ENCODE measurements around the gene FBLL1.
"Not testable (repeated sequence)": the region's sequence is repeated elsewhere in the genome, so short reads cannot be mapped to it uniquely, and the experiment has no call there.

Gene FBLL1

DNA sequence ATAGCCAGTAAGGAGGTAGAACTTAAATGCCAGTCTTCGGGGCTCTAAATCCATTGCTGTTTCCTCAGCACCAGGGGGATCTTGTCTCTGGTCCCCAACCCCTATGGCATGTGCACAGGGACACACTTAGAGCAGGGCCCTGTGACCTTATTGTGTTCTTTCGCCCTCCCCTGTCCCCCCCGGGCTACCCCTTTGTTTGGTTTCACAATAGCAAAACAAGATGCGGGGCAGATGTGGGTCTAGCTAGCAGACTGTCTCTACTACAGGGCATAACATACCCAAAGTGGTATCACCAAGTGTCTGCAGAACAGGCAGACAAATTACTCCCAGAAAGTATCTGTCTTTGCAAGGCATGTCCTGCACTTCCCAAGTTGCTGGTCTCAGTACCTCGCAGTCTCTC, 2.1 kb downstream of the FBLL1 start:
- Mint-ChIP-seq H3K9me3 (no peaks in the 10 kb centered on the region), H3K27me3 (peaks cover 49% of the 10 kb centered on the region), H3K36me3 (ENCODE audit: low read depth) (no peaks in the 10 kb centered on the region), H3K4me1 (ENCODE audit: low read depth) (peaks cover 13% of the 10 kb centered on the region), H3K4me3 (no peak overlapping the region), H3K27ac (no peak overlapping the region)

DNA sequence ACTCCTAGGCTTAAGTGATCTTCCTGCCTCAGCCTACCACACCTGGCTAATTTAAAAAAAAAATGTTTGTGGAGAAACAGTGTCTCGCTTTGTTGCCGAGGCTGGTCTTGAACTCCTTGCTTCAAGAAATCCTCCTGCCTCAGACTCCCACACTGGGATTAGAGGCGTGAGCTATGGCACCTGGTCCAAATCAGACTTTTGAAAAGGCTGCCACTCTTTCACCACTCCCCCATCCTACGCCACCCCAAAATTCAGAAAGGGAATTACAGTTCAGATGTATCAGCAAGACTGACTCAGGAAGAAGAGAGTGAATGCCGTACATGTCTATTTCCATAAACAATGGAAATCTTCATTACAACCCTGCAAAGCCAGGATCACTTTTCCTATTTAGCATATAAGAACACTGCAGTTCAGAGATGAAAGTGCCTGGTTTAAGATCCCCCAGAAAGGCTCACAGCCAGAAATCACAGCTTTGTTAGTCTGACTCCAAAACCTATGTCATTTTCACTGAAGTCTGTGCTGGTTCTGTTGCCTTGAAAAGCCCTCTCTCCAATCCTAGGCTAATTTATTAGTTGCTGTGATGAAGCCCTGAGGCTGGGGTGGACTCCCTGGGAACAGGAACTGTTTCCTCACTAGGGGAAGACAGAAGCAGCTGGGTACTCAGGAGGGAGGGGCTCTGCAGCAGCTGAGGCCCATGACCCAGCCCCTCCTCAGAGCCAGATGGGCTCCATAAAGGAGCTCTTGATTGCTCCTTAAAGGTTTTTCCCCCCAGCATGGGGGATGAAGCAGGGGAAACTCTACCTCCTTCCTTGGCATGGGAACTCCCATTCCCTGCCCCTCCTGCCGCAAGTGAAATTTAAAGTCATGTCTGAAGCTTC, 3.1 kb downstream of the FBLL1 start:
- Mint-ChIP-seq H3K27me3 (peaks cover 49% of the 10 kb centered on the region), H3K9me3 (no peaks in the 10 kb centered on the region), H3K27ac (no peak overlapping the region), H3K4me1 (ENCODE audit: low read depth) (peaks cover 13% of the 10 kb centered on the region), H3K4me3 (no peak overlapping the region), H3K36me3 (ENCODE audit: low read depth) (no peaks in the 10 kb centered on the region)

DNA sequence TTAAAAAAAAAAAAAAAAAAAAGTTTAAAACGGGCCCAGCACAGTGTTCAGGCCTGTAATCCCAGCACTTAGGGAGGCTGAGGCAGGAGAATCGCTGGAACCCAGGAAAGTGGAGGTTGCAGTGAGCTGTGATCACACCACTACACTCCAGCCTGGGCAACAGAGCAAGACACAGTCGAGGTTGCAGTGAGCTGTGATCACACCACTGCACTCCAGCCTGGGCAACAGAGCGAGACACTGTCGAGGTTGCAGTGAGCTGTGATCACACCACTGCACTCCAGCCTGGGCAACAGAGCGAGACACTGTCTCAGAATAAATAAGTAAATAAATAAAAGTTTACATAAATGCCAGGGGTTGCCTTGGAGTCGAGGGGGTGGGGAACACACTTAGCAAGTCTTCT, 5.2 kb downstream of the FBLL1 start:
- H3K36me3 Mint-ChIP-seq (ENCODE audit: low read depth); H3K27ac Mint-ChIP-seq; H3K4me3 Mint-ChIP-seq; H3K9me3 Mint-ChIP-seq; H3K4me1 Mint-ChIP-seq (ENCODE audit: low read depth): not testable (repeated sequence)
- H3K27me3 Mint-ChIP-seq, result peaks cover 34% of the 10 kb centered on the region

GRCh38 chr5:168537176-168537575, 8.1 kb downstream of the FBLL1 start:
- peaks cover 10% of the 10 kb centered on the region for H3K27me3 Mint-ChIP-seq
- H3K36me3 Mint-ChIP-seq (ENCODE audit: low read depth), result no peaks in the 10 kb centered on the region
- no peaks in the 10 kb centered on the region for H3K4me1 Mint-ChIP-seq (ENCODE audit: low read depth)
- H3K4me3 Mint-ChIP-seq, result no peak overlapping the region
- no peak overlapping the region for H3K27ac Mint-ChIP-seq
- no peaks in the 10 kb centered on the region for H3K9me3 Mint-ChIP-seq

- Mint-ChIP-seq H3K4me1 (ENCODE audit: low read depth) (no peaks in the 10 kb centered on the region), H3K4me3 (no peak overlapping the region), H3K9me3 (peaks cover 3% of the 10 kb centered on the region), H3K27ac (no peak overlapping the region), H3K36me3 (ENCODE audit: low read depth) (peaks cover 78% of the 10 kb centered on the region), H3K27me3 (no peaks in the 10 kb centered on the region)
Observed at GRCh38 chr5:168549554-168549953, 20.4 kb downstream of the FBLL1 start.

DNA sequence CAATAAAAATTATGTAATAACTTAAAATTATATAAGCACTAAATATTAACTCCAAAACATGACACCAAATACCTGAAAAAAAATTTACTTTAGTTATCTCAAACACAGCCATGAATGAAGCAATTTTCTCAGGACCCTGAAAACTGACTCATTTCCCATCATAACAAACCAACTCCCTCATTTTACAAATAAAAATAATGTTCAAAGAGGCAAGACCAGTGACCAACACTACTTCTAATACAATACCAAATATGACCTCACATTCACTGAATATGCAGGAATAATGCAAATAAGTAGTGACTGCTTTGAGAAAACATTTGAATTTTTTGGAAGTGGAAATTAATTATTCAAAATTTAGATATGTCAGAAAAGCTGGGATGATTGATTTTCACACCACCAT, 21.6 kb downstream of the FBLL1 start:
- Mint-ChIP-seq H3K27me3 (no peaks in the 10 kb centered on the region), H3K36me3 (ENCODE audit: low read depth) (peaks cover 77% of the 10 kb centered on the region), H3K9me3 (peaks cover 3% of the 10 kb centered on the region), H3K27ac (no peak overlapping the region), H3K4me3 (no peak overlapping the region), H3K4me1 (ENCODE audit: low read depth) (no peaks in the 10 kb centered on the region)

GRCh38 chr5:168552146-168552545, 23.0 kb downstream of the FBLL1 start:
- no peaks in the 10 kb centered on the region for H3K27me3 Mint-ChIP-seq
- peaks cover 3% of the 10 kb centered on the region for H3K9me3 Mint-ChIP-seq
- H3K36me3 Mint-ChIP-seq (ENCODE audit: low read depth), result peaks cover 86% of the 10 kb centered on the region
- no peak overlapping the region for H3K4me3 Mint-ChIP-seq
- H3K27ac Mint-ChIP-seq, result no peak overlapping the region
- no peaks in the 10 kb centered on the region for H3K4me1 Mint-ChIP-seq (ENCODE audit: low read depth)

GRCh38 chr5:168553377-168554130, 24.4 kb downstream of the FBLL1 start:
- H3K27ac Mint-ChIP-seq, result no peak overlapping the region
- no peak overlapping the region for H3K4me3 Mint-ChIP-seq

GRCh38 chr5:168557389-168557788, 28.3 kb downstream of the FBLL1 start:
- no peaks in the 10 kb centered on the region for H3K4me1 Mint-ChIP-seq (ENCODE audit: low read depth)
- no peaks in the 10 kb centered on the region for H3K27me3 Mint-ChIP-seq
- H3K4me3 Mint-ChIP-seq, result no peak overlapping the region
- no peaks in the 10 kb centered on the region for H3K9me3 Mint-ChIP-seq
- no peak overlapping the region for H3K27ac Mint-ChIP-seq
- peaks cover 90% of the 10 kb centered on the region for H3K36me3 Mint-ChIP-seq (ENCODE audit: low read depth)

More at GRCh38 chr5:168553377-168554130, 24.4 kb downstream of the FBLL1 start:
- H3K36me3 Mint-ChIP-seq (ENCODE audit: low read depth), result peaks cover 84% of the 10 kb centered on the region
- no peaks in the 10 kb centered on the region for H3K4me1 Mint-ChIP-seq (ENCODE audit: low read depth)
- H3K9me3 Mint-ChIP-seq, result no peaks in the 10 kb centered on the region
- no peaks in the 10 kb centered on the region for H3K27me3 Mint-ChIP-seq

DNA sequence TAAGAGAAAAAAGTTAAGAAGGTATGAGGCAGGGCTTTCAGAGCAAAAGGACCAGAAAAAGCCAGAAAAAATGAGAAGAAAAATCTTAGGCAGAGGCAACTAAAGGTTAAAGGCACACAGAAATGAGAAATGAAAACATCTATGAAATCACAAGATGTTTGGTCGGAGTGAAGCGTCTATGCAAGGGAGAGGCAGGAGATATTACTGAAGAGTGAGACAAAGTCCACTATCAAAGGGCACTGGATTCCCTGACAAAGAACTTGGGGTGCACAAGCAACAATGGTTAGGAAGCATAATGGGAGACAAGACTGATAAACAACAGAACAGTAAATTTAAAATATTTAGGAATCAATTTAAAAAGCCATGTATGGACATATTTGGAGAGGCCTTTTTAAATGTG, 33.2 kb downstream of the FBLL1 start:
- no peaks in the 10 kb centered on the region for H3K4me1 Mint-ChIP-seq (ENCODE audit: low read depth)
- H3K27me3 Mint-ChIP-seq, result no peaks in the 10 kb centered on the region
- H3K4me3 Mint-ChIP-seq, result no peak overlapping the region
- peaks cover 83% of the 10 kb centered on the region for H3K36me3 Mint-ChIP-seq (ENCODE audit: low read depth)
- H3K9me3 Mint-ChIP-seq, result no peaks in the 10 kb centered on the region
- no peak overlapping the region for H3K27ac Mint-ChIP-seq

- peaks cover 87% of the 10 kb centered on the region for H3K36me3 Mint-ChIP-seq (ENCODE audit: low read depth)
Observed at GRCh38 chr5:168563959-168564358, 34.9 kb downstream of the FBLL1 start.

GRCh38 chr5:168568738-168569137, 39.6 kb downstream of the FBLL1 start:
- Mint-ChIP-seq H3K36me3 (ENCODE audit: low read depth) (peaks cover 60% of the 10 kb centered on the region), H3K9me3 (no peaks in the 10 kb centered on the region), H3K4me3 (no peak overlapping the region), H3K27ac (no peak overlapping the region), H3K27me3 (no peaks in the 10 kb centered on the region), H3K4me1 (ENCODE audit: low read depth) (peaks cover 8% of the 10 kb centered on the region)

More at GRCh38 chr5:168563959-168564358, 34.9 kb downstream of the FBLL1 start:
- Mint-ChIP-seq H3K9me3 (no peaks in the 10 kb centered on the region), H3K27me3 (no peaks in the 10 kb centered on the region), H3K27ac (no peak overlapping the region), H3K4me1 (ENCODE audit: low read depth) (no peaks in the 10 kb centered on the region), H3K4me3 (no peak overlapping the region)

DNA sequence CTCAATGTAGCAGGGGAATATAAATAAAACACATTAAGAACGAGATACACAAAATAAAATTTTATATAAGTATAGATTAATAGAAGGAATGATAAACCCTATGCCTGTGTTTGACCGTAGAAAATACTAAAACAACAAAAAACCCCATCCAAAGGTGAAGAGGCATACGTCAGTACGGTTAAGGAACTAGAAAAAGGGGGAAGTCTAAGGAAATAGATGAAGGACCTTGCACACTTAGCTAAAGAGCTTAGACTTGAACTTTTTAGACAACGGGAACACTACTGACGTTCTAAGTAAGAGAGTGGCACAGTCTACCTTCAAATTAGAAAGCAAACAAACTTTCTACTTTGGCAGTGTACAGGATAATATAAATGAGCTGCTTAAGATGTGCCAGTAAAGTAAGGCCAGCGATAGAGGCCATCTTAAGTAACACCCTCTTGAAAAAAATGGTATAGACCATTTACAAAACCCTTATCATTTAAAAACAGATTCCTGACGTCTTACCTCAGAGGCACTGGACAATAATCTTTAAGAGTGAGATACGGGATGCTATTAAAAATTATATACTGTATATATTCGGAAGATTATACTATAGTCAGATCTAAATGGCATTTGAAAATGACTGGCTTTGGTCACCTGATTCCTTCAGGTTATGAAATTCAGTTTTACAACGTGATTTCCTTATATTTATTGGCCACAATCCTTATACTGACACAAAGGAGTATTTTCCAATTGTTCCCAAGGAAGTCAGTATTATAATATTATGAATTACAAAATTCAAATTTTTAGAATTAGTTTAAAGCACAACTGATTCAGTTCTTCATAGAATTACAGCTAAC, 41.6 kb downstream of the FBLL1 start:
- H3K4me1 Mint-ChIP-seq (ENCODE audit: low read depth), result peaks cover 15% of the 10 kb centered on the region
- no peaks in the 10 kb centered on the region for H3K27me3 Mint-ChIP-seq
- no peak overlapping the region for H3K4me3 Mint-ChIP-seq
- H3K9me3 Mint-ChIP-seq, result no peaks in the 10 kb centered on the region
- H3K36me3 Mint-ChIP-seq (ENCODE audit: low read depth), result peaks cover 56% of the 10 kb centered on the region
- H3K27ac Mint-ChIP-seq, result no peak overlapping the region

DNA sequence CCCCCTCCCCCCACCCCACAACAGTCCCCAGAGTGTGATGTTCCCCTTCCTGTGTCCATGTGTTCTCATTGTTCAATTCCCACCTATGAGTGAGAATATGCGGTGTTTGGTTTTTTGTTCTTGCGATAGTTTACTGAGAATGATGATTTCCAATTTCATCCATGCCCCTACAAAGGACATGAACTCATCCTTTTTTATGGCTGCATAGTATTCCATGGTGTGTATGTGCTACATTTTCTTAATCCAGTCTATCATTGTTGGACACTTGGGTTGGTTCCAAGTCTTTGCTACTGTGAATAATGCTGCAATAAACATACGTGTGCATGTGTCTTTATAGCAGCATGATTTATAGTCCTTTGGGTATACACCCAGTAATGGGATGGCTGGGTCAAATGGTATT, 44.6 kb downstream of the FBLL1 start:
- H3K27me3 Mint-ChIP-seq, H3K9me3 Mint-ChIP-seq, H3K4me3 Mint-ChIP-seq, H3K27ac Mint-ChIP-seq: not testable (repeated sequence)
- peaks cover 43% of the 10 kb centered on the region for H3K36me3 Mint-ChIP-seq (ENCODE audit: low read depth)
- peaks cover 33% of the 10 kb centered on the region for H3K4me1 Mint-ChIP-seq (ENCODE audit: low read depth)

- peaks cover 33% of the 10 kb centered on the region for H3K4me1 Mint-ChIP-seq (ENCODE audit: low read depth)
- peaks cover 42% of the 10 kb centered on the region for H3K36me3 Mint-ChIP-seq (ENCODE audit: low read depth)
- H3K9me3 Mint-ChIP-seq, H3K4me3 Mint-ChIP-seq, H3K27ac Mint-ChIP-seq, H3K27me3 Mint-ChIP-seq: not testable (repeated sequence)
Observed at GRCh38 chr5:168574156-168574555, 45.1 kb downstream of the FBLL1 start.

Measured in stimulated activated naive CD8-positive, alpha-beta T cell treated with anti-CD3 and anti-CD28 coated beads, Interleukin-15, Interleukin-2, amounts not matched to agents 100 ng/mL and 50 ng/mL, for 24 hours (primary cell).